Activated CD4-positive, alpha-beta T cell treated with anti-CD3 and anti-CD28 coated beads, Interleukin-2, amount 10 ng/mL, durations not matched to agents 7 days and 5 days (primary cell): ENCODE measurements around the gene SNX6. TPM values are rescaled to one million over a fixed set of nuclear protein-coding genes. Genes with fewer than 3 reads are reported as not detected.

Experiments
- CTCF ChIA-PET: fragments of 350-600 bp; sonication (Branson Sonifier 250); formaldehyde crosslinking; loops from one replicate; lab custom pipeline; 2021; ENCODE audit warnings: antibody characterized with exemption; lab: Charles Lee
- POLR2A ChIA-PET: fragments of 350-600 bp; sonication (Branson Sonifier 250); formaldehyde crosslinking; loops from one replicate; lab custom pipeline; 2021; ENCODE audit warnings: antibody characterized with exemption; lab: Charles Lee
- DNase-seq: peaks from one replicate; pipeline ENCODE4 v3.0.0-alpha.2; 2020
- H3K27ac Mint-ChIP-seq: one replicate; pipeline ENCODE4 v1.8.0; 2021; ENCODE audit warnings: mild to moderate bottlenecking, moderate library complexity, mixed read lengths
- H3K27me3 Mint-ChIP-seq: one replicate; pipeline ENCODE4 v1.8.0; 2021; ENCODE audit warnings: mixed read lengths
- H3K36me3 Mint-ChIP-seq: one replicate; pipeline ENCODE4 v1.8.0; 2021; ENCODE audit warnings: low read depth, mixed read lengths
- H3K4me1 Mint-ChIP-seq: one replicate; pipeline ENCODE4 v1.8.0; 2021; ENCODE audit warnings: mixed read lengths
- H3K4me3 Mint-ChIP-seq: one replicate; pipeline ENCODE4 v1.8.0; 2021; ENCODE audit warnings: mild to moderate bottlenecking, moderate library complexity, mixed read lengths
- H3K9me3 Mint-ChIP-seq: one replicate; pipeline ENCODE4 v1.8.0; 2021; ENCODE audit warnings: mixed read lengths
- total RNA-seq, 2 experiments: library from RNA; stranded (reverse); gene quantifications; one replicate each; pipeline ENCODE4 v1.2.3, GENCODE V29; 2021

Gene SNX6
- total RNA-seq, 2 experiments from 2014 or later, result 81.3 to 83.8 TPM

DNA sequence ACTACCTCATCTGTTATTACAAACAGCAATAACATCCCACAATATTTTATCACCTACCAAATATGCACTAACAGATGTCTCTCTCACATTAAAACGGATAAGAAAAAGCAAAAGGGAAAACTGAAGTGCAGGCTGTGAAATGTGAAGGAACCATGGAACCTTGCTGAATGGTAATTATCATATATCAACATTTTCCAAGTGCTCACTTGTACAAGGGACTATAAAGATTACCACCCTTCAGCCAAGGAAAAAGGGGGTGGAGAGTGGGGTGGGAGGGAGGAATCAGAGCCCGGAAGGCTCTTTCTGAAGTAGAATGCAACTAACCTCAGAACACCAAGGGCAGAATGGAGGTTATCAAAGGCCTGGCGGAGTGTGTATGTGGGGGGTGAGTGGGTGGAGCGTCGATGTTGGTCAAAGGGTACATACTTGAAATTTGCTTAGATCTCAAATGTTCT, 1.2 kb downstream of the SNX6 start:
- POLR2A ChIA-PET, result no interaction called here
- DNase-seq, result peak; percentile 45
- peak overlapping the region; percentile 86 for H3K27ac Mint-ChIP-seq
- CTCF ChIA-PET, result no interaction called here
- H3K9me3 Mint-ChIP-seq, result no peaks in the 10 kb centered on the region
- peaks cover 8% of the 10 kb centered on the region for H3K27me3 Mint-ChIP-seq
- peaks cover 15% of the 10 kb centered on the region for H3K36me3 Mint-ChIP-seq
- H3K4me3 Mint-ChIP-seq, result peak overlapping the region; percentile 85
- peaks cover 32% of the 10 kb centered on the region for H3K4me1 Mint-ChIP-seq

DNA sequence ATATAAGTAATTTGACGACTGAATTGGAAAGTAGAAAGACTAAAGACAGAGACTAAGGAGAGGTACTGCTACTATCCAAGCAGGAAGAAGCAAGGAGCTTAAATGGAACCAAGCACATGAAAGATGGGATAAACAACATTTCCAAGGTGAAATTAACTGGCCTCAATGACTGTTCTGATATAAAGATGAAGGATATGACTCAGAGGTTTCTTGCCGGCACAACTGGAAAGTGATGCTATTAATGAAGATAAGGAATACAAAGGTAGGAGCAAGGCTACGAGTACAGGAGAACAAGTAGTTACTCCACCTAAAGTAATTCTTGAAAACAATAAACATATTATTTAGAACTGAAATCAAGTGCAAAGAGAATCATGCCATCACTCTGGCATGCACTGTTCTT, 6.4 kb downstream of the SNX6 start:
- H3K4me1 Mint-ChIP-seq, result peaks cover 49% of the 10 kb centered on the region
- H3K27me3 Mint-ChIP-seq, result no peaks in the 10 kb centered on the region
- no peak for DNase-seq
- H3K27ac Mint-ChIP-seq, result no peak overlapping the region
- no peak overlapping the region for H3K4me3 Mint-ChIP-seq
- H3K9me3 Mint-ChIP-seq, result no peaks in the 10 kb centered on the region
- ChIA-PET CTCF (interaction anchor here (0.8 kb wide), 1 partner anchor 17 kb away, joined by 3 read pairs; no protein-coding TSS in a partner anchor), POLR2A (interaction anchor here (0.6 kb wide), 1 partner anchor 12 kb away, joined by 3 read pairs; no protein-coding TSS in a partner anchor)
- peaks cover 43% of the 10 kb centered on the region for H3K36me3 Mint-ChIP-seq

DNA sequence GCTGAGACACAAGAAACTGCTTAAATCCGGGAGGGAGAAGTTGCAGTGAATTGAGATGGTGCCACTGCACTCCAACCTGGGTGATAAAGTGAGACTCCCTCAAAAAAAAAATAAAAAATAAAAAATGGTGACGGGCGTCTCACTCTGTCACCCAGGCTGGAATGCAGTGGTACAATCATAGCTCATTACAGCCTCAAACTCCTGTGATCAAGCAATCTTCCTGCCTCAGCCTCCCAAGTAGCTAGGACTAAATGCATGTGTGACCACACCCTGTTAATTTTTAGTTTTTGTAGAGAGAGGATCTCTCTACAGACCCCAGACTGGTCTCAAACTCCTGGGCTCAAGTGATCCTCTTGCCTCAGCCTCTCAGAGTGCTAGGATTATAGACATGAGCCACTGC, 9.1 kb downstream of the SNX6 start:
- no peak for DNase-seq
- peak overlapping the region; percentile 42 for H3K27ac Mint-ChIP-seq
- H3K4me3 Mint-ChIP-seq, result no peak overlapping the region
- peaks cover 53% of the 10 kb centered on the region for H3K36me3 Mint-ChIP-seq
- CTCF ChIA-PET, result no interaction called here
- H3K27me3 Mint-ChIP-seq, result no peaks in the 10 kb centered on the region
- POLR2A ChIA-PET, result interaction anchor here (0.6 kb wide), 1 partner anchor 51 kb away, joined by 4 read pairs; no protein-coding TSS in a partner anchor
- H3K9me3 Mint-ChIP-seq, result no peaks in the 10 kb centered on the region
- H3K4me1 Mint-ChIP-seq, result peaks cover 39% of the 10 kb centered on the region

DNA sequence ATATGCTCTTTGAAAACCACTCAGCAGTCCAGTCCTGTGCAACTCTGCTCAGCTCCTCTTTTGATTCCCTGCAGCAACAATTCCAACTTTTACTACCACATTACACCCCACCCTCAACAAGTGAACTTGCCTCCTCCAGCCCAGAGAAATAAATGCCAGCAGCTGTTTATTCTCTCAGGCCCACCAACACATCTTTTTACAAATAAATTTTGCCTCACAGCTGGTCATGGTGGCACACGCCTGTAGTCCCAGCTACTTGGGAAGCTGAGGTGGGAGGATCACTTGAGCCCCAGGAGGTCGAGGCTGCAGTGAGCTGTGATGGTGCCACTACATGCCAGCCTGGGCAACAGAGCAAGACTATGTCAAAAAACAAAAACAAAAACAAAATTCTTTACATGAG, 9.8 kb downstream of the SNX6 start:
- H3K36me3 Mint-ChIP-seq, result peaks cover 54% of the 10 kb centered on the region
- H3K27ac Mint-ChIP-seq, result no peak overlapping the region

DNA sequence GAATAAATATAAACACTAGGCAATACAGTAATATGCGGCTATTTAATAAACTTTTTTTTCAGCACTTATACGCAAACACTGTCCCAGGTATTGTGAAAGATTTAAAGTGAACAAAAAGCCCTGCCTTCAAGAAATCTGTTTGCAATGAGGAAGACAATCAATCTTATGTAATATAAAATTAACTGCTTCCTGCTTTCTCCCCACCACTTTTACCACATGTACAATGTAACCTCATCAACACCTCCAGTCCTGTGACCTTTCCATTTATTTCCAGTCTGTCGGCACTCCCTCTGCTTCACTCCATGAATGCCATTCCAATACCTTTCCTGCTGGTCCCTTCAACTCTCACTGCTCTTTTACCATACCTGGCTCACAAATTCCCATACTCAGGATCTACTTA, 10.5 kb downstream of the SNX6 start:
- Mint-ChIP-seq H3K36me3 (peaks cover 56% of the 10 kb centered on the region), H3K4me3 (no peak overlapping the region), H3K27me3 (no peaks in the 10 kb centered on the region), H3K27ac (no peak overlapping the region), H3K9me3 (no peaks in the 10 kb centered on the region), H3K4me1 (peaks cover 41% of the 10 kb centered on the region)
- no peak for DNase-seq
- CTCF ChIA-PET, result interaction anchor here (1.2 kb wide), 1 partner anchor 147 kb away, joined by 4 read pairs; no protein-coding TSS in a partner anchor
- POLR2A ChIA-PET, result no interaction called here

More for the DNA sequence above, 9.8 kb downstream of the SNX6 start:
- Mint-ChIP-seq H3K4me3 (no peak overlapping the region), H3K4me1 (peaks cover 39% of the 10 kb centered on the region), H3K9me3 (no peaks in the 10 kb centered on the region), H3K27me3 (no peaks in the 10 kb centered on the region)
- CTCF ChIA-PET, result no interaction called here
- DNase-seq, result no peak
- POLR2A ChIA-PET, result no interaction called here

DNA sequence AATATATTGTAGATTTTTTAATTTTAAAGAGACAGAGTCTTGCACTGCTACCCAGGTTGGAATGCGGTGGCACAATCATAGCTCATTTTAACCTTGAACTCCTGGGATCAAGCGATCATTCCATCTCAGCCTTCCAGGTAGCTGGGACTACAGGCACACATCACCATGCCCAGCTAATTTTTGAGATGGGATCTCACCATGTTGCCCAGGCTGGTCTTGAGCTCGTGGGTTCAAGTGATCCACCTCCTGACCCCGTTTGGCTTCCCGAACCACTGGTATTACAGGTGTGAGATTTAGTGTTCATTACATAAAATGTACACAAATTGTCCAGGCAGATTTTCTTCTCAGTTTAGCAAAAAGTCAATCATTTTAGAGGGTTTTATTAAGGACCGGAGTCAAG, 13.6 kb downstream of the SNX6 start:
- Mint-ChIP-seq H3K36me3 (peaks cover 47% of the 10 kb centered on the region), H3K27me3 (no peaks in the 10 kb centered on the region)
- CTCF ChIA-PET, result interaction anchor here (1.0 kb wide), 1 partner anchor 22 kb away, joined by 3 read pairs; no protein-coding TSS in a partner anchor

DNA sequence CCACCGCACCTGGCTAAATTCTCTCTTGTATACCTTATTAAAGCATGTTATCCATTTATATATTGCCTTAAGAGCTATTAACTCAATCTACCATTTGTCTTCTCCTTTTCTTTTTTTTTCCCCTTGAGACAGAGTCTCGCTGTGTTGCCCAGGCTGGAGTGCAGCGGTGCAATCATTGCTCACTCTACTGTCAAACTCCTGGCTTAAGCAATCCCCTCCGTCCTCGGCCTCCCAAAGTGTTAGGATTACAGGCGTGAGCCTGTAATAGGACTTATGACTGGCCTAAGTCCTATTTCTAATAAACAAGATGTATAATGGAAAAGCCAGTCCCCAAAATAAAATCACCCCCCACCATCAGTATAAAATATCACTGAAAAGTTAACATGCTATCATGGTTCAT, 14.4 kb downstream of the SNX6 start:
- peaks cover 43% of the 10 kb centered on the region for H3K36me3 Mint-ChIP-seq
- no peak overlapping the region for H3K27ac Mint-ChIP-seq
- H3K27me3 Mint-ChIP-seq, result no peaks in the 10 kb centered on the region
- peaks cover 32% of the 10 kb centered on the region for H3K4me1 Mint-ChIP-seq
- ChIA-PET CTCF (interaction anchor here (0.6 kb wide), 1 partner anchor 97 kb away, joined by 3 read pairs; no protein-coding TSS in a partner anchor), POLR2A (no interaction called here)
- H3K9me3 Mint-ChIP-seq, result no peaks in the 10 kb centered on the region
- H3K4me3 Mint-ChIP-seq, result no peak overlapping the region
- DNase-seq, result no peak

More for the DNA sequence above, 13.6 kb downstream of the SNX6 start:
- Mint-ChIP-seq H3K27ac (no peak overlapping the region), H3K9me3 (no peaks in the 10 kb centered on the region), H3K4me3 (no peak overlapping the region), H3K4me1 (peaks cover 36% of the 10 kb centered on the region)
- no peak for DNase-seq
- POLR2A ChIA-PET, result interaction anchor here (0.6 kb wide), 1 partner anchor 106 kb away, joined by 3 read pairs; no protein-coding TSS in a partner anchor

DNA sequence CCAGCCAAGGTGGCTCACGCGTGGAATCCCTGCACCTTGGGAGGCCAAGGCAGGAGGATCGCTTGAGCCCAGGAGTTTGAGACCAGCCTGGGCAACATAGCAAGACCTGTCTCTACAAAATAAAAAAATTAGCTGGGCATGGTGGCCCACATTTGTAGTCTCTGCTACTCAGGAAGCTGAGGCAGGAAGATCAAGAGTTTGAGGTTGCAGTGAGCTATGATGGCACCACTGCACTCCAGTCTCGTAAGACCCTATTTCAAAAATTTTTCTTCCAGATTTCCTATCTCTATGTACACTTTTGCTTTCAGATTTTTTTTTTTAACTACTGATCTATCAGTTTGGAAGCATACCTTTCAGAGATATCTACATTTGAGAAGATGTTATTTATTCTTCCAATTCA, 15.3 kb downstream of the SNX6 start:
- Mint-ChIP-seq H3K36me3 (peaks cover 37% of the 10 kb centered on the region), H3K27ac (peak overlapping the region; percentile 54), H3K4me1 (peaks cover 26% of the 10 kb centered on the region), H3K27me3 (no peaks in the 10 kb centered on the region), H3K4me3 (no peak overlapping the region), H3K9me3 (no peaks in the 10 kb centered on the region)
- CTCF ChIA-PET, result interaction anchor here (0.6 to 0.9 kb wide), 8 partner anchors 8 to 429 kb away, joined by 3 to 8 read pairs (median 3); no protein-coding TSS in a partner anchor
- no peak for DNase-seq
- POLR2A ChIA-PET, result interaction anchor here (0.6 kb wide), 1 partner anchor 10 kb away, joined by 3 read pairs; no protein-coding TSS in a partner anchor

DNA sequence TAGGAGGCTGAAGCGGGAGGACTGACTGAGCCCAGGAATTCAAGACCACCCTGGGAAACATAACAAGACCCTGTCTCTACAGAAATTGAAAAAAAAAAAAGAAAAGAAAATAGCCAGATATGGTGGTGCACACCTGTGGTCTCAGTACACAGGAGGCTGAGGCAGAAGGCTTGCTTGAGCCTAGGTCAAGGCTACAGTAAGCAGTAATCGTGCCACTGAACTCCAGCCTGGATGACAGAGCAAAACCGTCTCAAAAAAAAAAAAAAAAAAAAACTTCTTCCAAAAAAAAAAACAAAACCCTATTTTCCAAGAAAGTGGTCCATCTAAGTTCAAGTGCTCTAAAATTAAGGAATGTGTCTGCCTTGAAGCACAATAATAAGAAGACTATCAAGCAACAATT, 19.8 kb downstream of the SNX6 start:
- Mint-ChIP-seq H3K4me3 (no peak overlapping the region), H3K27ac (no peak overlapping the region), H3K36me3 (peaks cover 28% of the 10 kb centered on the region), H3K4me1 (peaks cover 17% of the 10 kb centered on the region), H3K9me3 (no peaks in the 10 kb centered on the region), H3K27me3 (no peaks in the 10 kb centered on the region)
- CTCF ChIA-PET, result no interaction called here
- no peak for DNase-seq
- POLR2A ChIA-PET, result no interaction called here

DNA sequence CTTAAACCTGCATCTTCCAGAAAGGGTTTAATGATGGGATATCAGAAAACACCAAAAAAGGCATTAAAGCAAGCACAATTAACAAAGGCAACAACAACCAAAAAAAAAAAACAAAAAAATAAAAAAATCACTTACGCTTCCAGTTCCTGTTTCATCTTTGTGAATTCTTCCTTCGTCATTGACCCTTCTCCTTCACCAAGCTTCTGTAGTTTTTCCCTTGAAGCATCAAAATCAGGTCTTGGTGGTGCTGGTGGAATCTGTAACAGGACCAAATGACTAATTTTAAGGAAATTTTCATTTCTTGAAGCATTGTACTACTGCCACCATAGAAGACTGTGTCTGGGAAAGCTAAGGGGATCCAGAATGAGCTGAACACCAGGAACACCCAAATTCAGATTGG, 24.5 kb downstream of the SNX6 start:
- Mint-ChIP-seq H3K36me3 (peaks cover 39% of the 10 kb centered on the region), H3K27ac (no peak overlapping the region), H3K4me1 (no peaks in the 10 kb centered on the region), H3K27me3 (no peaks in the 10 kb centered on the region), H3K4me3 (no peak overlapping the region), H3K9me3 (no peaks in the 10 kb centered on the region)
- POLR2A ChIA-PET, result no interaction called here
- CTCF ChIA-PET, result interaction anchor here (0.7 to 1.0 kb wide), 2 partner anchors 524 to 832 kb away, joined by 4 read pairs; no protein-coding TSS in a partner anchor
- DNase-seq, result no peak

DNA sequence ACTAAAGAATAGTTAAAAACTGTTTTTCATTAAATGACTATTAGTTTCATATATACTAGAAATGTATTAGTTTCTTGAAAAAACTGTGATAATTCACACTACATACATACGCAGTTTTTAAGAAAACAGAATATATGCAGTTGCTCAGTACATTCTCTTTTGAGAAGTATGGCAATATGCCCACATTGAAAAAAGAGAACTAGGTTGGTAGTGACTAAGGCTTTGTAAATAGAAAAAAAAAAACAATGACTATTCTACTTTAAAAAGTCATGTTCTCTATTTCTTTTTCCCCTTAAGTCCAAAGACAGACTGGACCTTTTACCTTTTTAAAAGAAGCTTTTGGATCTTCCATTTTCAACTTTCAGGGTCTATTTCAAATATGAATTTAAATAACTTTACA, 25.0 kb downstream of the SNX6 start:
- Mint-ChIP-seq H3K9me3 (no peaks in the 10 kb centered on the region), H3K4me3 (no peak overlapping the region), H3K36me3 (peaks cover 44% of the 10 kb centered on the region), H3K27me3 (no peaks in the 10 kb centered on the region), H3K4me1 (no peaks in the 10 kb centered on the region), H3K27ac (no peak overlapping the region)
- POLR2A ChIA-PET, result no interaction called here
- CTCF ChIA-PET, result no interaction called here
- DNase-seq, result no peak

DNA sequence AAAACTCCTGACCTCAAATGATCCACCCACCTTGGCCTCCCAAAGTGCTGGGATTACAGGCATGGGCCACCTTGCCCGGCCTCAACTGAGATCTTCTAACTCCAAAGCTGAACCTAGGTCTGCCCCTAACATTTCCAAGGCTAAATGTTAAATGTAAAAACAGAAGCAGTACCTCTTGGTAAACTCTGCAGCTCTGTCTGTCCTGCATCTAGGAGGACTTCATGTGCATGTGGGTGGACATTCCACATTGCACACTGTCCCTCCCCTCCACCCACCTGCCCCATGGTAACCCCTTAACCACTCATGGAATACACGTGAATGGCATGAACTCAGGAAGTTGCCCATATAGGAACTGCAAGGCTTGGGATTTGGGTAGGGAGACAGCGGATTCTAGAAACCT, 33.1 kb downstream of the SNX6 start:
- Mint-ChIP-seq H3K36me3 (peaks cover 56% of the 10 kb centered on the region), H3K4me3 (no peak overlapping the region), H3K9me3 (no peaks in the 10 kb centered on the region), H3K27ac (no peak overlapping the region), H3K27me3 (no peaks in the 10 kb centered on the region), H3K4me1 (no peaks in the 10 kb centered on the region)
- ChIA-PET POLR2A (no interaction called here), CTCF (no interaction called here)
- no peak for DNase-seq

DNA sequence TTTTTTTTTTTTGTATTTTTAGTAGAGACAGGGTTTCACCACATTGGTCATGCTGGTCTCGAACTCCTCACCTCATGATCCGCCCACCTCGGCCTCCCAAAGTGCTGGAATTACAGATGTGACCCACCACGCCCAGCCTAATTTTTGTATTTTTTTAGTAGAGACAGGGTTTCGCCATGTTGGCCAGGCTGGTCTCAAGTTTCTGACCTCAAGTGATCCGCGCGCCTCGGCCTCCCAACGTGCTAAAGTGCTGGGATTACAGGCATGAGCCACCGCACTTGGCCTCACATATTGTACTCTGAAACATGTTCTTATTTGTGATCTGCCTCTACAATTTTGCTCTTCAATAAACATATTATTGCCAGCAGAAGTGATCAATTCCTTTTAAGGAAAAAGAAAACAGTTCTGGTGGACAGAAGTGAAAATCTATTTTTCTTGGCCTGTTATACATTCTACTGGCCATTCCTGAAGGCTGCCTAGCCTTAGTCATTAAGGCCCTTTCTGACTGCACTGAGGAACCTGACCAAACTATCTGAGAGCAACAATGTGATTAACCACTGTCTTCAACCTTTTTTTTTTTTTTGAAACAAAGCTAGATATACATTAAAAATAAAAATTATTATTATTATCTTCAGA, 36.1 kb downstream of the SNX6 start:
- Mint-ChIP-seq H3K27me3 (no peaks in the 10 kb centered on the region), H3K36me3 (peaks cover 54% of the 10 kb centered on the region), H3K27ac (no peak overlapping the region), H3K9me3 (no peaks in the 10 kb centered on the region), H3K4me1 (peaks cover 2% of the 10 kb centered on the region), H3K4me3 (no peak overlapping the region)
- ChIA-PET POLR2A (no interaction called here), CTCF (interaction anchor here (0.6 to 0.9 kb wide), 2 partner anchors 21 to 27 kb away, joined by 3 read pairs; no protein-coding TSS in a partner anchor)
- no peak for DNase-seq
